MG63 (cell line): Measurements from ENCODE around the gene C1QL2. TPM values are rescaled to one million over a fixed set of nuclear protein-coding genes. Genes with fewer than 3 reads are reported as not detected.

Experiments used
- total RNA-seq: library from RNA; depleted of rRNA; stranded (reverse); fragments of >200 nt; shearing (Covaris generic); gene quantifications from 2 replicates; pipeline ENCODE4 v1.2.3, GENCODE V29; 2014; ENCODE audit warnings: low replicate concordance; rRNA removed

C1QL2 gene
- total RNA-seq, 1 experiment from 2014 or later: not detected

Other genes starting within 250 kb of the C1QL2 start
- gene MARCO, start 216.6 kb downstream of the C1QL2 start, total RNA-seq: not detected in 2 replicates
- 7.6 and 8.1 TPM in 2 replicates for gene STEAP3, start 65.1 kb upstream of the C1QL2 start, total RNA-seq
- gene C2orf76, start 208.1 kb upstream of the C1QL2 start, total RNA-seq: 16.5 and 34.8 TPM in 2 replicates
- gene DBI, start 208.2 kb upstream of the C1QL2 start, total RNA-seq: 68.1 and 102 TPM in 2 replicates